Erythroblast (primary cell): ENCODE measurements around the gene CCDC88B.

Source experiments
- GATA1 ChIP-seq: IDR thresholded peaks from 2 replicates; pipeline ENCODE4 v1.6.1; 2011; ENCODE audit warnings: low read depth, mild to moderate bottlenecking, control low read depth, low read length, moderate library complexity
- POLR2A ChIP-seq: IDR thresholded peaks from 2 replicates; pipeline ENCODE4 v1.6.1; 2011; ENCODE audit warnings: mild to moderate bottlenecking, low read length

- TF ChIP-seq POLR2A (no peak), GATA1 (no peak)
Observed at GRCh38 chr11:64343767-64344559, 4.0 kb downstream of the CCDC88B start.
